Kasumi-1 (cell line): ENCODE data around the gene GPR137.
A peak's percentile ranks its signal among the peaks of the same experiment; 100 is the strongest.
"Not testable (repeated sequence)": the region's sequence is repeated elsewhere in the genome, so short reads cannot be mapped to it uniquely, and the experiment has no call there.

Experiments
- DNase-seq, 2 experiments: peaks; one replicate each; lab custom pipeline; 2025; lab: John Stamatoyannopoulos, UW

Gene GPR137

GRCh38 chr11:64318766-64319761 is 33.4 kb downstream of the GPR137 start:
- no peak for DNase-seq

DNA sequence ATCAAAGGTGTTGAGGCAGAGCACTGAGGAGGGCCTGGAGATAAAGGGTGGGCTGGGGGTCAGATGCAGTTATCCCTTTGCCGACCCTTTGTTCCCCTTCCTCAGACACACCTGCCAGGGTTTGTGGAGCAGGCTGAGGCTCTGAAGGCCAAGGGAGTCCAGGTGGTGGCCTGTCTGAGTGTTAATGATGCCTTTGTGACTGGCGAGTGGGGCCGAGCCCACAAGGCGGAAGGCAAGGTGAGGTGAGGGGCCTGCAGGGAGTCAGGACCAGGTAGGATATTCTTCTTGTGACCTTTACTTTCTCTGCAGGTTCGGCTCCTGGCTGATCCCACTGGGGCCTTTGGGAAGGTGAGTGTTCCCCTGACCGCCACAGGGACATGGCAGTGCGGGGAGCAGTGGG is 34.9 kb downstream of the GPR137 start:
- DNase-seq = no peak

DNA sequence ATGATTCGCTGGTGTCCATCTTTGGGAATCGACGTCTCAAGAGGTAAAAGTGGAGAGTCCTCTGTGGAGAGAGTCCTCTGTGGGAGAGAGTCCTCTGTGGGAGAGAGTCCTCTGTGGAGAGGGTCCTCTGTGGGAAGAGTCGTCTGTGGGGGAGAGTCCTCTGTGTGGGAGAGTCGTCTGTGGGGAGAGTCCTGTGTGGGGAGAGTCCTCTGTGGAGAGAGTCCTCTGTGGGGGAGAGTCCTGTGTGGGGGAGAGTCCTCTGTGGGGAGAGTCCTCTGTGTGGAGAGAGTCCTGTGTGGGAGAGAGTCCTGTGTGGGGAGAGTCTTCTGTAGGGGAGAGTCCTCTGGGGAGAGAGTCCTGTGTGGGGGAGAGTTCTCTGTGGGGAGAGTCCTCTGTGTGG is 35.4 kb downstream of the GPR137 start:
- no peak for DNase-seq

DNA sequence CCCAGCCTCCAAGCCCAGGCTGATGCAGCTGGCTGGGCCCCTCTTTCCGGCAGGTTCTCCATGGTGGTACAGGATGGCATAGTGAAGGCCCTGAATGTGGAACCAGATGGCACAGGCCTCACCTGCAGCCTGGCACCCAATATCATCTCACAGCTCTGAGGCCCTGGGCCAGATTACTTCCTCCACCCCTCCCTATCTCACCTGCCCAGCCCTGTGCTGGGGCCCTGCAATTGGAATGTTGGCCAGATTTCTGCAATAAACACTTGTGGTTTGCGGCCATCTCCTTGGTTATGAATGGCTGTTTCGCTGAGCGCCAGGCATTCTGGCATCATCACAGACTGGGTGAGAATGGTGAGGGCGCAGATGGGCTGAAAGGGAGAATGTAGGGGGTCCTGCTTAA is 35.9 kb downstream of the GPR137 start:
- no peak for DNase-seq

DNA sequence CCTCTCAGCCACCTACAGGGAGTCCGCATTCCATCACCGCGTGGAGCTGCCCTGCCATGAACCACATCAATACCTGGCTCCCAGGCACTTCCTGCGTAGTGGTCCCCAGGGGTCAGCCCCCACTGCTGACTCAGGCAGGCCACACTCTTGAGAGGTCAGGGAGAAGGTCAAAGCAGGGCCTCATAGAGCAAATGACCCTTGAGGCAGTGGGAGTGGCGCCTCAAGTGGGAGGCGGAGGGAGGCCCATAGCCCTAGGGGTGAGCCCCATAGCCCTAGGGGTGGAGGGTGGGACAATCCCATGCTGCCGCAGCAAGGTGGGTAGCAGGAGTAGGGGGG is 37.2 kb downstream of the GPR137 start:
- DNase-seq = no peak

- no peak for DNase-seq
Observed at GRCh38 chr11:64323373-64323772, 37.7 kb downstream of the GPR137 start.

DNA sequence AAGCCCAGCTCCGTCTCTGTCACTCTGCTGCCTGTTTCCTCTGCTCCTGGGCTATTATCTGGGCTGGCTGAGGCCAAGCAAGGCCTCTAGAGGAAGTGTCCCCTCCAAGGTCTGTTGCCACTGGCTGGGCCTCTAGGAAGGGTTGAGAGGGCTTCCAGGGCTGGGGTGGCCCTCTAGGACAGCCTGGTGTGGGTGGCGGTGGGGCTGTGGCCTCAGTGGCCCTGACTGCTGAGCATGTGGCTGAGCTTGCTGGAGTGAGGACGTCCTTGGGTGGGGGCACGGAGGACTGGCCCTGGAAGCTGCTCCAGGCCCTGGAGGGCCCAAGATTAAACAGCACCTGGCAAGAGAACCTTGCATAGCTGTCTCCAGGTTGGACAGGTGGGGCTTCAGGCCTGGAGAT is 38.3 kb downstream of the GPR137 start:
- DNase-seq = not testable (repeated sequence)

DNA sequence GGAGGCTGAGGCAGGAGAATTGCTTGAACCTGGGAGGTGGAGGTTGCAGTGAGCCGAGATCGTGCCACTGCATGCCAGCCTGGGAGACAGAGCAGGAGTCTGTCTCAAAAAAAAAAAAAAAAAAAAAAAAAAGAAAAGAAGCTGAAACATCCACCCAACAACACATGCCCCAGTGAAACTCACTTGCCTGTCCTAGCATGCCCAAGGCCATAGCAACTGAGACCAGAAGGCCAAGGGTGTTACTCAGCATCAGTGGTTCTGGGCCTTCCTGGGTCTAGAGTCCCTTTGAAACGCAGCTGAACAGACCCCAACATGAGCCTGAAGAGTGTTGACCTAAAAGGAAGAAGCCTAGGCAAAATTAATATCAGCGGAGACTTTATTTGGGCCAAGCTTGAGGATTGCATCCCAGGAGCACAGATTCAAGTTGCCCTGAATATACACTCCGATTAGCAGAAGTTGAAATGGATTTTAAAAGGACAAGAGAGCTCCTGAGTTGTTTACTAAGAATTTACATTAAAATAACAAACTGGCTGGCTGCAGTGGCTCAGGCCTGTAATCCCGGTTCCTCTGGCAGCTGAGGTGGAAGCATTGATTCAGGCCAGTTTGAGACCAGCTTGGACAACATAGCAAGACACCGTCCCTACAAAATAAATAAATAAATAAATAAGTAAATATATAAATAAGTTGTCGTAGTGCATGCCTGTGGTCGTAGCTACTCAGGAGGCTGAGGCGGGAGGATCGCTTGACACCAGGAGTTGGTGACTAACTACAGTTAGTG is 39.2 kb downstream of the GPR137 start:
- no peak for DNase-seq

DNA sequence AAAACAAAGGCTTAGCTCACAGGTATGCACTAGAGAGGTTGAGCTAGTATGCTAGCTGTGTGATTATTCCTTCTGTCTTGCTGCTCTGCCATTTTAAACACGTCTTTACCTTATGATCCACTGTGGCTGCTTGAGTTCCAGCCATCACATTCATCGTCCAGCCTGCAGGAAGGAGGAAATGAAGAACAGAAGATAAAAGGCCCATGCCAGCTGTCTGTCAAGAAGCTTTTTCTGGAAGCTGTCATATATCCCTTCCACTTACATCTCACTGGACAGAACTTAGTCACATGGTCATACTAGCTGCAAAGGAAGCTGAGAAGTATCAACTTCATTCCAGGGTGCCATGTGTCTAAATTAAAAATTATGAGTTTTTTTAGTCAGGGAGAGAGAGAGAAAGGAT is 41.7 kb downstream of the GPR137 start:
- DNase-seq = no peak

DNA sequence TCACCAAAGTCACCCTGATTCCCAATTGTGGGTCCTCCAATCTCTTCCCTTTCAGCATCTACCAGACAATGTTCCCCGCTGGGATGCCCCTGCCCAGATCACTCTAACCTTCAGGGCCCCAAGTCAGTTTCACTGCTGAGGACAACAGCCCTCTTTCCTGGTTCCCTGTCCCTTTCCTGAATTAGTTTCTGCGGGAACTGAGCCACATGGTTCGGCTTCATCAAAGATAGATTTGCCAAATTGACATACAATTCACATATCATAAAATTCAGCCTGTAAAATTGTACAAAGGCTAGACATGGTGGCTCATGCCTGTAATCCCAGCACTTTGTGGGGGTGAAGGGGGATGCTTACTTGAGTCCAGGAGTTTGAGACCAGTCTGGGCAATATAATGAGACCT is 42.3 kb downstream of the GPR137 start:
- no peak for DNase-seq

DNA sequence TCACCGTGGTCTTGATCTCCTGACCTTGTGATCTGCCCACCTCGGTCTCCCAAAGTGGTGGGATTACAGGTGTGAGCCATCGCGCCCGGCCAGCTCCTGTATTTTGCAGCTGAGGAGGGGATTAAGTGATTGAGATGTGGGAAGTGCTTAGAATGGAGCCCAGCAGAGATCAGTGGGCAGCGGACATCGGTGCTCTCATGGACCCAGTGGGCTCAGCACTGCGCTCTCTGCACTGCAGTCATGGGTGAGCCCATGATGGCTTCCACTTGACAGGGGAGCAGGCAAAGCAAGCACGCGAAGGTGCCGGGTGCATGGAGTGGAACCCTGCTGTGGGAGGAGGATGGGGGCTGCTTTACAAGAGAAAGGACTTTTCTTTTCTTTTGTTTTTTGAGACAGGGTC is 45.2 kb downstream of the GPR137 start:
- DNase-seq = no peak

DNA sequence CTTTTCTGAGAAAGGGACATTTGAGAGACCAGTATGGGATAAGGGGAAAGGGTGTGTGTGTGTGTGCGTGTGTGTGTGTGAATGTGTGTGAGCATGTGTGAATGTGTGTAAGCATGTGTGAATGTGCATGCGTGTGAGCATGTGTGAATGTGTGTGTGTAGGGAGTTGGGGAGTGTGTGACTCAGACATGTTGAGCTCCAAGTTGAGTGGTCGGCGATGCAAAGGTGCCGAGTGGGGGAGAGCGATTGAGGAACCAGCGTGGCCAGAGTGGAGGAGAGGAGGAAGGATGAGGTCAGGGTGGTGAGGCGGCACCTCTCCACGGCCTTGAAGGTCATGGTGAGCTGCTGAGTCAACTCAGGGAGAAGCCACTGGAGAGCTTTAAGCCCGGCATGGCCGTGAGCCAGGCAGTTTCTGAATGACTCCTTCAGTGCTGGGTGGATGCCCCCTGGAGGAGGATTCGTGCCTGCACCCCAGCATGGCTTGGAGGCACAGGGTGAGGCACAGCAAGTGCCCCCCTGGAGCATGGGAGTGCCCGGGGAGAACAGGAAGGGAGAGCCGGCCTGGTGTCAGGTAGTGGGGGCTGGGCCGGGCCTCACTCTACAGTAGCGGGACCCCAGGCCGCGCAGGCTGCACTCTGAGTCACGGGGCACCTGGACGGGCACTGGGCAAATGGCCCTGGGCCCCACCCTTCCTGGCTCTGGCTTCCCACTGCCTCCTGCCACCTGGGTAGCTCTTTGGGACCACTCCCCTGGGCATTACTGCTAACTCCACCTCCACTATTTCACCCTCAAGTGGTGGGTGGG is 46.1 kb downstream of the GPR137 start:
- DNase-seq = peak; percentile 80 to 82

- DNase-seq = peak; percentile 9 to 16
Observed at GRCh38 chr11:64333556-64333955, 47.9 kb downstream of the GPR137 start.

- peak; percentile 88 to 91 for DNase-seq
Observed at GRCh38 chr11:64334764-64335735, 49.4 kb downstream of the GPR137 start.

DNA sequence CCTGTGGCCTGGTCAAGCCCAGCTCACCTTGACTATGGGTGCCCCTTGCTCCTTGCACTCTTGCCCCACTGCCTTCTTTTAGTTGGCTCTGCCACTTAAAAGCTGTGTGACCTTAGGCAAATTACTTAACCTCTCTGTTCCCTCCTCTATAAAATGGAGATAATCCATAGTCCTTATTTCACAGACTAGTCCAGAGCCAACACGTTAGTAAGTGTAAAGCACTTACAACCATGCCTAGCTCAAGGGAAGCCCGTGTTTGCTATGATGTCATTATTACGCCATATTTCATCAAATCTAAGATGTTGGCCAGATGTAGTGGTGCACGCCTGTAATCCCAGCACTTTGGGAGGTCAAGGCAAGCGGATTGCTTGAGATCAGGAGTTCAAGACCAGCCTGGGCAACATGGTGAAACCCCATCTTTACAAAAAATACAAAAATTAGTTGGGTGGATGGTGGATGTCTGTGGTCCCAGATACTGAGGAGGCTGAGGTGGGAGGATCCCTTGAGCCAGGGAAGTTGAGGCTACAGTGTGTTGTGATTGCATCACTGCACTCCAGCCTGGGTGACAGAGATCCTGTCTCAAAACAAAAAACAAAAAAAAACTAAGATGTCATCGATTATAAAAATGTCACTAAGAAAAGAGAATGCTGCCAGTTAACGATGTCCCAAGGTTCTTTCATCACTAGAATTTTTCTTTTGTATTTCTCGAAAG is 52.0 kb downstream of the GPR137 start:
- no peak for DNase-seq

DNA sequence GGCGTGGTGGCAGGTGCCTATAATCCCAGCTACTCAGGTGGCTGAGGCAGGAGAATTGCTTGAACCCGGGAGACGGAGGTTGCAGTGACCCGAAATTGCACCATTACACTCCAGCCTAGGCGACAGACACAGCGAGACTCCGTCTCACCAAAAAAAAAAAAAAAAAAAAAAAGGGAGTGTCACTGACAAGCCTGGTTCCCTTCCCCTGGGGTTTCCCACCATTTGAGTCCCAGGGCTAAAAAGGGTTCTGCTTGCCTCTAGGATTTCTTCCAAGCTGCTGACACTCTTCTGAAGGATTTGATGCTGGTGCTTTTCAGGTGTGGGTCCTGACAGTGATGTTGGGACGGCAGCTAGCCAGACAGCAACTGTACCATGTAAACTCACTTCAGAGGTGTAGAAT is 53.1 kb downstream of the GPR137 start:
- DNase-seq = no peak
